Gastroesophageal sphincter (tissue), 3 donors: ENCODE measurements around the gene NAP1L4.

Experiments
- CTCF ChIP-seq, 4 experiments: fragments of 200-600 bp in 2 of 4; fragments of 450-650 bp in 2 of 4; sonication (generic) in 1 of 4; IDR thresholded peaks; one replicate each; pipeline ENCODE4 v1.5.1; 2017 to 2019; ENCODE audit warnings: antibody characterized with exemption in 4 of 4, mild to moderate bottlenecking in 2 of 4, moderate library complexity in 2 of 4
- EP300 ChIP-seq: sonication (generic); formaldehyde crosslinking; IDR thresholded peaks from one replicate; pipeline ENCODE4 v1.6.1; 2017; ENCODE audit warnings: antibody characterized with exemption, mild to moderate bottlenecking
- POLR2A ChIP-seq, 2 donors: fragments of 450-650 bp; IDR thresholded peaks; one replicate each; pipeline ENCODE4 v1.6.1; 2017; ENCODE audit warnings: antibody characterized with exemption in 2 of 2, mild to moderate bottlenecking in 2 of 2, moderate library complexity in 1 of 2
- POLR2AphosphoS5 ChIP-seq: sonication (generic); formaldehyde crosslinking; IDR thresholded peaks from one replicate; pipeline ENCODE4 v1.6.1; 2017; ENCODE audit warnings: antibody characterized with exemption

- TF ChIP-seq POLR2A (IDR thresholded peaks at IDR 0.05) (no peak), EP300 (no peak), CTCF (IDR thresholded peaks at IDR 0.05) (peak in 2 of 4 experiments; percentile 22 to 24), POLR2AphosphoS5 (no peak)
Measured at GRCh38 chr11:2975594-2975993, 16.5 kb downstream of the NAP1L4 start.
